HEK293 (cell line): ENCODE measurements around the gene GOLGA6L7.
"Not testable (repeated sequence)": the region's sequence is repeated elsewhere in the genome, so short reads cannot be mapped to it uniquely, and the experiment has no call there.

Experiments used
- BCL11A ChIP-seq: fragments of 450-650 bp; formaldehyde crosslinking; IDR thresholded peaks from 2 replicates; pipeline ENCODE4 v1.5.1; 2016; ENCODE audit warnings: low read depth, missing biosample characterization, missing genetic modification characterization
- CTCF ChIP-seq: fragments of 450-650 bp; formaldehyde crosslinking; IDR thresholded peaks from 2 replicates; pipeline ENCODE4 v1.5.1; 2016; ENCODE audit warnings: missing biosample characterization, missing genetic modification characterization
- HOXD13 ChIP-seq: sonication (generic); formaldehyde crosslinking; IDR thresholded peaks from 2 replicates; pipeline ENCODE4 v1.8.0; 2022; ENCODE audit warnings: missing genetic modification reagents, borderline replicate concordance
- SETDB1 ChIP-seq: IDR thresholded peaks from one replicate; pipeline ENCODE4 v1.6.1; 2017; ENCODE audit warnings: mild to moderate bottlenecking, low read length, moderate library complexity, mixed read lengths; ENCODE audit not compliant: insufficient read length
- ZBTB20 ChIP-seq: fragments of 450-650 bp; formaldehyde crosslinking; IDR thresholded peaks from 2 replicates; pipeline ENCODE4 v1.5.1; 2016; ENCODE audit warnings: missing biosample characterization, missing genetic modification characterization
- ZNF423 ChIP-seq: fragments of 450-650 bp; formaldehyde crosslinking; IDR thresholded peaks from 2 replicates; pipeline ENCODE4 v1.5.1; 2016; ENCODE audit warnings: missing biosample characterization, missing genetic modification characterization
- TF ChIP-seq, protein P1 (sequence below): fragments of 450-650 bp; formaldehyde crosslinking; IDR thresholded peaks from 2 replicates; pipeline ENCODE4 v1.5.1; 2016; ENCODE audit warnings: missing biosample characterization, missing genetic modification characterization, low read depth

GRCh38 chr15:28861589-28862293 is 13.3 kb upstream of the GOLGA6L7 start:
- not testable (repeated sequence) for TF ChIP-seq ZBTB20; CTCF (tag by site-specific recombination); SETDB1; HOXD13 (CRISPR knock-in tag); BCL11A; ZNF423
- TF ChIP-seq, protein P1, sequence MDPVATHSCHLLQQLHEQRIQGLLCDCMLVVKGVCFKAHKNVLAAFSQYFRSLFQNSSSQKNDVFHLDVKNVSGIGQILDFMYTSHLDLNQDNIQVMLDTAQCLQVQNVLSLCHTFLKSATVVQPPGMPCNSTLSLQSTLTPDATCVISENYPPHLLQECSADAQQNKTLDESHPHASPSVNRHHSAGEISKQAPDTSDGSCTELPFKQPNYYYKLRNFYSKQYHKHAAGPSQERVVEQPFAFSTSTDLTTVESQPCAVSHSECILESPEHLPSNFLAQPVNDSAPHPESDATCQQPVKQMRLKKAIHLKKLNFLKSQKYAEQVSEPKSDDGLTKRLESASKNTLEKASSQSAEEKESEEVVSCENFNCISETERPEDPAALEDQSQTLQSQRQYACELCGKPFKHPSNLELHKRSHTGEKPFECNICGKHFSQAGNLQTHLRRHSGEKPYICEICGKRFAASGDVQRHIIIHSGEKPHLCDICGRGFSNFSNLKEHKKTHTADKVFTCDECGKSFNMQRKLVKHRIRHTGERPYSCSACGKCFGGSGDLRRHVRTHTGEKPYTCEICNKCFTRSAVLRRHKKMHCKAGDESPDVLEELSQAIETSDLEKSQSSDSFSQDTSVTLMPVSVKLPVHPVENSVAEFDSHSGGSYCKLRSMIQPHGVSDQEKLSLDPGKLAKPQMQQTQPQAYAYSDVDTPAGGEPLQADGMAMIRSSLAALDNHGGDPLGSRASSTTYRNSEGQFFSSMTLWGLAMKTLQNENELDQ (tag by site-specific recombination), result not testable (repeated sequence)
